SK-N-SH treated with all-trans-retinoic acid at 6 μM for 48 hours (cell line): Measurements from ENCODE around the gene UVRAG.
A peak's percentile ranks its signal among the peaks of the same experiment; 100 is the strongest.

Experiments used
- ATAC-seq: fragments of 200-7000 bp; cut with Tn5 transposase; 3 replicates; pipeline ENCODE4 v1.9.1; 2020; ENCODE audit warnings: mild to moderate bottlenecking, moderate library complexity
- ARNTL ChIP-seq: fragments of 450-650 bp; formaldehyde crosslinking; IDR thresholded peaks from 2 replicates; pipeline ENCODE4 v1.5.0; 2020; ENCODE audit warnings: low read depth, mild to moderate bottlenecking, moderate library complexity, borderline replicate concordance
- BACH2 ChIP-seq: fragments of 250-450 bp; sonication (Bioruptor Pico); IDR thresholded peaks from 2 replicates; pipeline ENCODE4 v1.9.0; 2021; ENCODE audit warnings: mild to moderate bottlenecking, borderline replicate concordance
- CREB5 ChIP-seq: fragments of 250-450 bp; sonication (Bioruptor Pico); IDR thresholded peaks from 2 replicates; pipeline ENCODE4 v1.5.1; 2020; ENCODE audit warnings: low read depth, mild to moderate bottlenecking, moderate library complexity
- CSDC2 ChIP-seq: fragments of 250-450 bp; sonication (Bioruptor Pico); IDR thresholded peaks from 2 replicates; pipeline ENCODE4 v1.5.0; 2020; ENCODE audit warnings: mild to moderate bottlenecking, moderate library complexity
- CSRNP3 ChIP-seq: fragments of 250-450 bp; sonication (Bioruptor Pico); IDR thresholded peaks from 2 replicates; pipeline ENCODE4 v1.5.1; 2021; ENCODE audit warnings: mild to moderate bottlenecking, moderate library complexity
- ESRRG ChIP-seq: fragments of 250-450 bp; sonication (Bioruptor Pico); IDR thresholded peaks from 2 replicates; pipeline ENCODE4 v1.6.1; 2021; ENCODE audit warnings: mild to moderate bottlenecking
- GLIS3 ChIP-seq: fragments of 250-450 bp; sonication (Bioruptor Pico); IDR thresholded peaks from 2 replicates; pipeline ENCODE4 v1.5.0; 2020; ENCODE audit warnings: mild to moderate bottlenecking, moderate library complexity
- ISL1 ChIP-seq: fragments of 250-450 bp; sonication (Bioruptor Pico); IDR thresholded peaks from 2 replicates; pipeline ENCODE4 v2.1.2; 2022; ENCODE audit warnings: mild to moderate bottlenecking, moderate library complexity
- OSR1 ChIP-seq: fragments of 250-450 bp; sonication (Bioruptor Pico); IDR thresholded peaks from 2 replicates; pipeline ENCODE4 v1.8.0; 2022; ENCODE audit warnings: moderate library complexity, mild to moderate bottlenecking, inconsistent platforms
- PATZ1 ChIP-seq: fragments of 250-450 bp; sonication (Bioruptor Pico); IDR thresholded peaks from 2 replicates; pipeline ENCODE4 v1.8.0; 2020; ENCODE audit warnings: mild to moderate bottlenecking, moderate library complexity, borderline replicate concordance
- POU6F1 ChIP-seq: fragments of 250-450 bp; sonication (Bioruptor Pico); IDR thresholded peaks from 2 replicates; pipeline ENCODE4 v1.8.0; 2021; ENCODE audit warnings: low read depth, mild to moderate bottlenecking, moderate library complexity, borderline replicate concordance
- SNAI2 ChIP-seq: fragments of 250-450 bp; sonication (Bioruptor Pico); IDR thresholded peaks from 2 replicates; pipeline ENCODE4 v1.5.0; 2020; ENCODE audit warnings: mild to moderate bottlenecking, moderate library complexity
- TCF4 ChIP-seq: fragments of 250-450 bp; sonication (Bioruptor Pico); IDR thresholded peaks from 2 replicates; pipeline ENCODE4 v1.8.0; 2021; ENCODE audit warnings: mild to moderate bottlenecking, moderate library complexity, borderline replicate concordance
- TOX ChIP-seq: fragments of 250-450 bp; sonication (Bioruptor Pico); IDR thresholded peaks from 2 replicates; pipeline ENCODE4 v1.8.0; 2021; ENCODE audit warnings: mild to moderate bottlenecking, moderate library complexity, borderline replicate concordance
- TSHZ2 ChIP-seq: fragments of 250-450 bp; sonication (Bioruptor Pico); IDR thresholded peaks from 2 replicates; pipeline ENCODE4 v1.5.0; 2020; ENCODE audit warnings: mild to moderate bottlenecking, moderate library complexity
- ZFP3 ChIP-seq: fragments of 250-450 bp; sonication (Bioruptor Pico); IDR thresholded peaks from 2 replicates; pipeline ENCODE4 v1.5.0; 2020; ENCODE audit warnings: mild to moderate bottlenecking, moderate library complexity
- ZFP30 ChIP-seq: fragments of 450-650 bp; formaldehyde crosslinking; IDR thresholded peaks from 2 replicates; pipeline ENCODE4 v1.5.0; 2022; ENCODE audit warnings: mild to moderate bottlenecking, moderate library complexity
- ZNF565 ChIP-seq: fragments of 450-650 bp; formaldehyde crosslinking; conservative IDR thresholded peaks from 2 replicates; pipeline ENCODE4 v1.5.0; 2020; ENCODE audit warnings: low read depth, mild to moderate bottlenecking, moderate library complexity
- ZNF70 ChIP-seq: fragments of 450-650 bp; formaldehyde crosslinking; IDR thresholded peaks from 2 replicates; pipeline ENCODE4 v1.5.0; 2020; ENCODE audit warnings: mild to moderate bottlenecking, moderate library complexity

The UVRAG gene

GRCh38 chr11:75801362-75802020, 13.5 kb upstream of the UVRAG start:
- TF ChIP-seq ZNF70 (CRISPR knock-in tag) (no peak), BACH2 (CRISPR knock-in tag) (no peak), ZFP30 (CRISPR knock-in tag) (no peak), POU6F1 (no peak), TOX (no peak), ARNTL (CRISPR knock-in tag) (no peak), SNAI2 (no peak), ZNF565 (CRISPR knock-in tag) (no peak), TCF4 (no peak), TSHZ2 (CRISPR knock-in tag) (no peak)
- no peak for ATAC-seq

GRCh38 chr11:75802021-75802912, 12.7 kb upstream of the UVRAG start:
- TF ChIP-seq PATZ1 (CRISPR knock-in tag) = no peak
- no peak; the same call in 2 of the 3 replicates for ATAC-seq

- peak; percentile 98 for ATAC-seq
- TF ChIP-seq ZNF565 (CRISPR knock-in tag) (no peak), CSDC2 (CRISPR knock-in tag) (no peak), TOX (no peak), ZNF70 (CRISPR knock-in tag) (no peak), OSR1 (no peak), TSHZ2 (CRISPR knock-in tag) (no peak), ESRRG (CRISPR knock-in tag) (no peak), GLIS3 (no peak), CSRNP3 (no peak), CREB5 (CRISPR knock-in tag) (no peak), ZFP30 (CRISPR knock-in tag) (no peak), ZFP3 (CRISPR knock-in tag) (no peak), SNAI2 (no peak), ISL1 (CRISPR knock-in tag) (no peak), ARNTL (CRISPR knock-in tag) (no peak), TCF4 (no peak), PATZ1 (CRISPR knock-in tag) (no peak)
These were observed 11.8 kb upstream of the UVRAG start for GRCh38 chr11:75802913-75803820.
